ENCODE data around the gene GRHL1.
"Not testable (repeated sequence)": the region's sequence is repeated elsewhere in the genome, so short reads cannot be mapped to it uniquely, and the experiment has no call there.

Gene GRHL1

GRCh38 chr2:9951522-9952285 lies at the start of gene GRHL1:
GRHL1 (plus strand) TSS chr2:9951693; CDS start chr2:9951834, 141 bp downstream.
- DNase-seq (ENCODE audit: low spot score) = peak; percentile 84

- DNase-seq (ENCODE audit: low spot score) = no peak
Observed at GRCh38 chr2:9905413-9905812, 46.1 kb upstream of the GRHL1 start.

GRCh38 chr2:9907402-9907801 lies 44.1 kb upstream of the GRHL1 start:
- DNase-seq (ENCODE audit: low spot score) = no peak

GRCh38 chr2:9908639-9909038 lies 42.9 kb upstream of the GRHL1 start:
- no peak for DNase-seq (ENCODE audit: low spot score)

GRCh38 chr2:9909106-9909505 lies 42.4 kb upstream of the GRHL1 start:
- no peak for DNase-seq (ENCODE audit: low spot score)

GRCh38 chr2:9910699-9911098 lies 40.8 kb upstream of the GRHL1 start:
- DNase-seq (ENCODE audit: low spot score) = no peak

GRCh38 chr2:9912468-9912867 lies 39.0 kb upstream of the GRHL1 start:
- DNase-seq (ENCODE audit: low spot score) = no peak

- DNase-seq (ENCODE audit: low spot score) = no peak
Observed at GRCh38 chr2:9914384-9915065, 37.0 kb upstream of the GRHL1 start.

- peak; percentile 80 for DNase-seq (ENCODE audit: low spot score)
Observed at GRCh38 chr2:9918275-9918674, 33.2 kb upstream of the GRHL1 start.

- DNase-seq (ENCODE audit: low spot score) = no peak
Observed at GRCh38 chr2:9919512-9919911, 32.0 kb upstream of the GRHL1 start.

- DNase-seq (ENCODE audit: low spot score) = not testable (repeated sequence)
Observed at GRCh38 chr2:9927020-9927419, 24.5 kb upstream of the GRHL1 start.

GRCh38 chr2:9937258-9937657 lies 14.2 kb upstream of the GRHL1 start:
- DNase-seq (ENCODE audit: low spot score) = no peak

- no peak for DNase-seq (ENCODE audit: low spot score)
Observed at GRCh38 chr2:9937968-9938367, 13.5 kb upstream of the GRHL1 start.

GRCh38 chr2:9939587-9940485 lies 11.7 kb upstream of the GRHL1 start:
- DNase-seq (ENCODE audit: low spot score) = no peak

GRCh38 chr2:9941196-9941995 lies 10.1 kb upstream of the GRHL1 start:
- no peak for DNase-seq (ENCODE audit: low spot score)

GRCh38 chr2:9941996-9942390 lies 9.5 kb upstream of the GRHL1 start:
- DNase-seq (ENCODE audit: low spot score) = no peak

- no peak for DNase-seq (ENCODE audit: low spot score)
Observed at GRCh38 chr2:9944330-9944758, 7.1 kb upstream of the GRHL1 start.

GRCh38 chr2:9945596-9945995 lies 5.9 kb upstream of the GRHL1 start:
- DNase-seq (ENCODE audit: low spot score) = no peak

GRCh38 chr2:9946076-9946475 lies 5.4 kb upstream of the GRHL1 start:
- DNase-seq (ENCODE audit: low spot score) = no peak

GRCh38 chr2:9946818-9947217 lies 4.7 kb upstream of the GRHL1 start:
- DNase-seq (ENCODE audit: low spot score) = no peak

GRCh38 chr2:9948721-9949120 lies 2.8 kb upstream of the GRHL1 start:
- no peak for DNase-seq (ENCODE audit: low spot score)

Data from kidney capillary endothelial cell (primary cell).